Measurements from ENCODE around the gene GPNMB.

Gene GPNMB

GRCh38 chr7:23232966-23233365, 13.6 kb upstream of the GPNMB start:
- DNase-seq: no peak

GRCh38 chr7:23234569-23235296, 11.8 kb upstream of the GPNMB start:
- no peak for DNase-seq

GRCh38 chr7:23235813-23236221, 10.8 kb upstream of the GPNMB start:
- DNase-seq: no peak

- DNase-seq: no peak
Measured at GRCh38 chr7:23237000-23237399, 9.6 kb upstream of the GPNMB start.

GRCh38 chr7:23238983-23239652, 7.5 kb upstream of the GPNMB start:
- no peak for DNase-seq

- no peak for DNase-seq
Measured at GRCh38 chr7:23239698-23240097, 6.9 kb upstream of the GPNMB start.

- peak; percentile 83 for DNase-seq
Measured at GRCh38 chr7:23242321-23242720, 4.3 kb upstream of the GPNMB start.

GRCh38 chr7:23242935-23243334, 3.6 kb upstream of the GPNMB start:
- DNase-seq: no peak

- DNase-seq: peak; percentile 19
Measured at GRCh38 chr7:23247046-23247602, 549 bp downstream of the GPNMB start.

GRCh38 chr7:23247603-23248335, 1.2 kb downstream of the GPNMB start:
- DNase-seq: peak; percentile 95

- DNase-seq: no peak
Measured at GRCh38 chr7:23249486-23249885, 2.9 kb downstream of the GPNMB start.

GRCh38 chr7:23254051-23254681, 7.6 kb downstream of the GPNMB start:
- DNase-seq: no peak

GRCh38 chr7:23256731-23257130, 10.2 kb downstream of the GPNMB start:
- DNase-seq: no peak

GRCh38 chr7:23260371-23260770, 13.8 kb downstream of the GPNMB start:
- DNase-seq: no peak

GRCh38 chr7:23261843-23262452, 15.4 kb downstream of the GPNMB start:
- peak; percentile 78 for DNase-seq

GRCh38 chr7:23264916-23265458, 18.4 kb downstream of the GPNMB start:
- DNase-seq: no peak

- DNase-seq: no peak
Measured at GRCh38 chr7:23266918-23267317, 20.3 kb downstream of the GPNMB start.

- DNase-seq: no peak
Measured at GRCh38 chr7:23267357-23267756, 20.8 kb downstream of the GPNMB start.

- no peak for DNase-seq
Measured at GRCh38 chr7:23268167-23268566, 21.6 kb downstream of the GPNMB start.

GRCh38 chr7:23268746-23269145, 22.2 kb downstream of the GPNMB start:
- DNase-seq: no peak

GRCh38 chr7:23272275-23272674, 25.7 kb downstream of the GPNMB start:
- no peak for DNase-seq

GRCh38 chr7:23273141-23273599, 26.6 kb downstream of the GPNMB start:
- DNase-seq: peak; percentile 69
